GM18519 (cell line): ENCODE data around the gene PELI1.
"Not testable (repeated sequence)": the region's sequence is repeated elsewhere in the genome, so short reads cannot be mapped to it uniquely, and the experiment has no call there.

ENCODE experiments used
- ATAC-seq: cut with Tn5 transposase; IDR thresholded peaks from one replicate; pipeline ENCODE4 v1.9.1; 2021; ENCODE audit warnings: mild to moderate bottlenecking, moderate library complexity; ENCODE audit not compliant: unreplicated experiment, low FRiP score

PELI1 gene

DNA sequence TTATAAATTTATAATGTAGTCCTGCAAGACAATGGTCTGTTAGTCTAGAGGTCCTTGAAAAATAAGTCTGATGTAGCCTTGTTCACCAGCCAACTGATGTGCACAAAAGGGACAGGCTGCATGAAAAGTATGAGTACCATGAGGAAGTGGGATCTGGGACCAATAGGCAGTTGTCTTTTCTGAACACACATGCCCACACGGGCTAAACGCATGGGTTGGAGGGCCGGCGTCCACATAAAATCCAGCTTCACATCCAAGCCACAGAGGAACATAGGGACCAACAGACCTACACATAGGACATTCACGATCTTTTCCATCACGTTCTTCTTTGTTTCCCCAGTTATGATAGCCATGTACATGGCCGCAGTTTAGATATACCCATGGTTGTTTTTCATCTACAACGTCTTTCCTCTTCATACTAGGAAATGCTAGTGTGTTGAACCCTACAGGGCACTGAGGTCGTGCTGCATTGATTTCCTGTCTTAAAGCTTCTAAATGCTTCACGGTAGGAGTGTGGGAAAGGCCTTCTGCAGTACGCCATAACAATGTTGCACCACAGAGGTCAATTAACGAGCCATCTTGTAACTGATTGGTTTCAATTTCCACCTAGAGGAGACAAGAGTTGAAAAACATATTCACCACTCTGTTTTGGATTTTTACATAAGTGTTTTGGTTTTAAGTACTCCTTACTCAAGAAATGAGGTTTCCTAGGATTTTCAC lies 49.4 kb downstream of the PELI1 start:
- no peak for ATAC-seq

DNA sequence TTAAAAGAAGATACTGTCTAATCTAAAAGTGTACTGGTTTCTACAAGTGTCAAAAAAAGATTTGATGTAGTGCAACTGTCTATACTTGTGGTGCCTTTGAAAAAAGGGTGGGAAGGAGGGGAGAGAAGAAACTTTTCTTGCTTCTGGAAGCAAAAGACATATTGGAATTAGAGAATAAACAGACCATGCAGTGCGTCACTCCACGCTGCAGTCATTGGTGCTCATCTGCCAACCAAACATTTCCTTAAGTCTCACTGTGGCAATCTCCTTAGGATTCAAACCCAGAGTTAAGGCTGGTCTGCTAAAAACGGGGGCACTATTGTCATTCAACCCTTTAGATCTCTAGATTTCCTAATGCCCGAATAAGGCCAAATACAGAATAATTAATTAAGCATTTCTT lies 50.9 kb downstream of the PELI1 start:
- no peak for ATAC-seq

DNA sequence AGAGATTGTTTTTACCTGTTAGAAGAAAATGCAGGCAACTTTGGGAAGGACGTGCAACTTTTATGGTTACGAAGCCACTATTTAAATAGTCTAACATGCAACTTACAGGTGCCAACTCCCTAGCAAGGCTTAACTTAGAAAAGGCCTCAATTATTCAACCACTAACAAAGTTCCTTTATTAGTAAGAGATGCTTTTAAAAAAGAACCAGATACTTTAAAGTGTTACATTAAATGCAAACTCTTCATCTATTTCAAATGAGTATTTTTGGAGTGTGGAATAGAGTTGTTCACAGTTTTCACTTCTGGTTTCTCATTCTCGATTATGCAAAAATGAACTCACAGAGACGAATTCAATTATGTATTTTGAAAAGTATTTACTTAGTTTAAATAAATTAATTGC lies 51.7 kb downstream of the PELI1 start:
- ATAC-seq = peak; percentile 76

DNA sequence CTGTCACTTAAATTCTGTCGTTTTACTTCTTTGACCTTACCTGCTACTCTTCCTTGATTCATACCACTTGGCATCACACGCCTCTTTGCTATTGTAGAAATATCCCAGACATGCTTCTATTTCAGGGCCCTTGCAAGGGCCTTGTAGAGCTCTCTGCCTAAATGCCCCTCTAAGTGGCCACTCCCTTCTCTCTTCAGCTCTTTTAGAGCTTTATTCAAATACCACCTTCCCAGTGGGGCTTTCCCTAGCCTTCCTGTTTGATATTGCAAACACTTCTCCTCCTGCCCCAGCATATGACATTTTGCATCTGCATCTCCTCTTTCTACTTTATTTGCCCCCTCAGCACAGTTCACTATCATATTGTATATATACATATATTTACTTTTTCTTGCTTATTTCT lies 54.0 kb downstream of the PELI1 start:
- no peak for ATAC-seq

DNA sequence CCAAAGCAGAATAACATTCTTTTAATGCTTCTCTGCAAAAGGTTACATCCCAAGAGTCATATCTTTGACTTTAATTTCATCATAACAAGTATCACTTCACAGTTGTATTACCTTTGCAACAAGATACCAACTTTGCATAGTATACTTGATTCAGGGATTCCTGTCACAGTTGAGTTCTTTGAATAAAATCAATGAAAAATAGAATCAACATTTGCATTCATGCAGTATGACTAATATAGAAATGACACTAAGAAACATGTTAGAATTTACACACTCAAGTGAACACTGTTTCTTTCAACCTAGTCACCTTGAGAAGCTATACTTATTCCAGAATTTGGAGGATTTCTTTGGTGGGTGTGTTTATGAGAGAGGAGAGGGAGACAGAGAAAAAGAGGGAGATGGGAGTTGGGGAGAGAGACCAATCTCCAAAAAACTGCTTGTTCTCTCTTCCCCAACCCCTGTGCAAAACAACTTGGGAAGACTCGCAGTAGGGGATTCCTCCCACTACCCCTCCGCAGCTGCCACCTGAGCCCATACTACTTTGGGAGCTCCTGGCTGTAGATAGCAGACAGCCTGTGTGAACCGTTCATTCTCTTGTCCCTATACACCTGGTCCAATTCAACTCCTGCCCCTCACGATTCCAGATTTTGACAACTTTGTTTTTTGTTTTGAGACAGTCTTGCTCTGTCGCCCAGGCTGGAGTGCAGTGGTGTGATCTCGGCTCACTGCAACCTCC lies 57.7 kb downstream of the PELI1 start:
- no peak for ATAC-seq

DNA sequence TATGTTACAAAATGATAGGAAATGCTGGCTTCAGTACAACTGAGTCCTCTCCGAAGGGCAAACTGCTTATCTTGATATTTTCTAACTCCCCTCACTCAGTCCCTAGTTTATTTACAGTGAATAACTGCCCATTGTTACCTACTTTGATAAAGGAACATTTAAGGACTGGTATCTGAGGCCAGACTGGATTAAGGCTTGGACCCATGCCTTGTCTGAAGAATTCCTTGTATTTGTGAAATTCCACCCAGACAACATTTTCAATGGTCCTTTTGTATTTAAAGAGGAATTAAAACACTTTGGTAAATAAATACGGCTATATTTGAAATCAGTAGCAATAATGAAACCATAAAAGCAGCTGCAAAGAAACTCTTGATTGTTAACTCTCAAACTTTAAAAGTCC lies 58.3 kb downstream of the PELI1 start:
- no peak for ATAC-seq

DNA sequence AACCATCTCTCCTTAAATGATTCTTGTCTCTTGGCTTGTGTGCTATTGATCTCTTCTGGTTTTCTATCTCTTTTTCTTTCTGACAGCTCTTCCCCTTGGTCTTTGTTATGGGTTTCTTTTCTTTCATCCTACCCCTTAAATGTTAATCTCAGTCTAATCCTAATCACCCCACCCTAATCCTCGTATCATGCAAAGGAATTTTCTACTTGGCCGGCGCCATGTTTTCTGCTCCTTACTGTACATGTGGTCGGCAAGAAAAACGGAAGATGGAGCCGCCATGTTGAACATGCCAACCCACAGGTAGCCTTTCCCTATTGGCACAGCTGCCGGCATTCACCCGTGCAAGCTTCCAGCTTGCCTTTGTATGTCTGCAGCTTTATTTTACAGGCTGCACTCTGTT lies 63.2 kb downstream of the PELI1 start:
- ATAC-seq = no peak

DNA sequence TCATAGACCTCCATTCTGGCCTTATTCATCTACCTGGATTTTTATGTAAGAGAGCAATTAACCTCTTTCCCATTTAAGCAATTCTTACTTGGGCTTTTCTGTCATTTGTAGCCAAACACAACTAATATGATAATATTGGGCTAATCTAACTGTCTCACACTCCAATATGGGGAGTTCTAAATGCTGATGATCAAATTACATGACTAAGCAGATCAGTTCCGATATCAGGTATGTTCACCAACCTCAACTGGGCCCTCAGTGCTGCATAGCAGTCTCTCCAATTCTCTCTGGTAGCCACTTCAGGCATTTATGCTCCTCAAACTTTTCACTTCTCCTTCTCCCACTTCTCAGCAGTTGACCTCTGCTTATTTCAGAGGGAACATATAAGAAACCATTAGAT lies 64.0 kb downstream of the PELI1 start:
- ATAC-seq = no peak

DNA sequence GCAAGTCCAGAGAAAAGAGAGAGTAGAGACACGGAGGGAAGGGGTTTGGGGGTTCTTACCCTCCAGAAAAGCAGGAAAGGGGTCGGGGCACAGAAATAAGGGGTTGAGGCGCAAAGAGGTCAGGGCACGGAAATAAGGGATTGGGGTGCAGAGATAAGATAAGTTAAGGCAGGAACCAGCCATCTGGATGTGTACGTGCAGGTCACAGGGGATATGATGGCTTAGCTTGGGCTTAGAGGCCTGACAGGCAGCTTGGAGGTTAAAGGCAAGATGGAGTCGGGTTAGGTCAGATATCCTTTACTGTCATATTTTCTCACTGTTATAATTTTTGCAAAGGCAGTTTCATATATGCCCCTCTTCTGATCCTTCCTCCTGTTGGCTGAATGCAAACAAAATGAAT lies 64.5 kb downstream of the PELI1 start:
- ATAC-seq = not testable (repeated sequence)

DNA sequence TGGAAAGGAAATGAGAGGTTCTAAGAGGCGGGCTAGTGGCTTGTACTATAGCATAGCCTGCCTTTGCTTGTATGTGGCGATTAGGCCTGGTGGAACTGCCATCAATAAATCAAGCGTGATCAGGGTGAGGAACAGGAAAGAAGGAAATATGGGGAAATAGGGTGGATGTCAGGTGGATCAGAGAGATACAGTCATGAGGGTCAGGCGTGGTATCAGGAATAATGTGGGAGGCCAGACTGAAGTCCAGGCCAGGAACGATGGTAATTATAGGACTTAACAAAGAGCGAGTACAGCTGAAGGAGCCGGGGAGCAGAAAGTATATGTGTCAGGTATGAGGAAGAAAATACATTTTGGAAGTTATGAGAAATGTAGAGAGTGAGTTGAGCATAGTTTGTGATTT lies 67.4 kb downstream of the PELI1 start:
- ATAC-seq = not testable (repeated sequence)

DNA sequence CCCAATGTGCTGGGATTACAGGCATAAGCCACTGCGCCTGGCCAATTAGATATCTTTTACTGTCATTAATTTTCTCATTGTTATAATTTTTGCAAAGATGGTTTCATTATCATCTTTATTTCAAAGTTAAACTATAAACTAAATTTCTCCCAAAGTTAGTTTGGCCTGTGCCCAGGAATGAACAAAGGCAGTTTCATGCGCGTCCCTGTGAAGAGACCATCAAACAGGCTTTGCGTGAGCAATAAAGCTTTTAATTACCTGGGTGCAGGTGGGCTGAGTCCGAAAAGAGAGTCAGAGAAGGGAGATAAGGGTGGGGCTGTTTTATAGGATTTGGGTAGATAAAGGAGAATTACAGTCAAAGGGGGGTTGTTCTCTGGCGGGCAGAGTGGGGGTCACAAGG lies 69.6 kb downstream of the PELI1 start:
- not testable (repeated sequence) for ATAC-seq

DNA sequence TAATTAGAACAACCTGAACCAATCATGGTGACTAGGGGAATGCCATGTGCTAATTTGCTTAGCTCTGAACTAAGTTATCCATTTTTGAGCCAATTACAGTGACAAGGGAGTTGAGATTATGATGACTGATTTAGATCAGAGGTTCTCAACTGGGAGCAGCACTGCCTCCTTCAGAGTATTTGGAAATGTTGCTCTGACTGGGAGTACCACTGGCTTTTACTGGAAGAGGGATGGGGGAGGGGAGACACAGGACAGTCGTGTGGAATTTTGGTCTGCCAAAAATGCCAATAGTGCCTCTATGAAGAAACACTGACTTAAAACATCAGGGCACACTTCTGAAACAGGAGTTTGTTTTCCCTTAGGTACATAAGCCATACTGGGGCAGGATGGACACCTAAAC lies 76.9 kb downstream of the PELI1 start:
- no peak for ATAC-seq

DNA sequence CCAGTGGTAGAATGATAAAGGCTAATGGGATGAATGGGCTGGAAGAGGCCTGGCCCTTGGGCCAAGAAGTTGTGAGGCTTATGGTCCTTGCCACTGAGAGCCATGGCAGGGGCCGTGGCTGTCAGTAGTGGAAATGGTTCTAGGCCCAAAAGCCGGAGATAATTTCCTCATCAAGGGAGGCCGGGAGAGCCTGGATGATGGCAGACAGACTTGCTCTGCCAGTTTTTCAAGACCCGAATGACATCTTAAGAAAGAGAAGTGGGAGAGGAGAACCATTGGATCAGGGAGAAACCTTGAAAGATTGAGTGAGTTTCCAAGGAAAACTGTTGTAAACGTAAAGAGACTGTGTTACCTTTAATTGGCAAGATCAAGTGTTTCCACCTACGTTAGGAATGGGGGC lies 78.7 kb downstream of the PELI1 start:
- ATAC-seq = no peak

DNA sequence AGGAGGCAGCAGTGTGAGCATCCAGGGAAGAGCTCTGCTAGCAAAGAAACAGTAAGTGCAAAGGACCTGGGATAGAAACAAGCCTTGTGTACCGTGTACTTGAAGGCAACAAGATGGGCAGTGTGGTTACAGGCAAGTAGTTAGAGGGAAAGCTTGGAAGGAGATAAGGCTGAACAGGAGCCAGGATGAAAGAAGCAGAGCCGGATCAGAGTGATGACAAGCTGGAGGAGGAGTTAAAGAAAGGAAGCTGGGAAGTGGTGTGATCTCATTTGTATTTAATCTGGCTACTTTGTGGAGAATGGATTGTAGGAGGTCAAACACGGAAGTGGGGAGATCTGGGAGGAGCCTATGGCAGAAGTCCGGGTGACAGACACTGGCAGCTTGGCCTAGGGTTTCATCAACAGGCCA lies 80.3 kb downstream of the PELI1 start:
- ATAC-seq = no peak

DNA sequence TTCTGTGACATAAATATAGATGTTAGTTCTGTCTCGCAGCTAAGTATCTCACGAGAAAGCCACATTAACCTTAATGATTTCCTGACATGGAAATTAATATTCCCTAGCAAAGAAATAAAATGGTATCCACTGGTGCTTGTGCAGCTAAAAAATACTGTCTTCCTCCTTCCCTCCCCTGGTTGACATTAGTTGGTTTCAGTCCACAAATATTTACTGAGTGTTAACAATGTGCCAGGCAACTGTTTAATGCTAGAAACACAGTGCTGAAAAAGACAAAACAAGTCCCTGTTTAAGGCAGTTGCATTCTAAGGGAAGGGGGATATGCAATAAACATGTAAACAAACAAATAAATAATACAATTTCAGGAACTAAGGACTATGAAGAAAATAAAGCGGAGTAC lies 80.8 kb downstream of the PELI1 start:
- ATAC-seq = no peak

DNA sequence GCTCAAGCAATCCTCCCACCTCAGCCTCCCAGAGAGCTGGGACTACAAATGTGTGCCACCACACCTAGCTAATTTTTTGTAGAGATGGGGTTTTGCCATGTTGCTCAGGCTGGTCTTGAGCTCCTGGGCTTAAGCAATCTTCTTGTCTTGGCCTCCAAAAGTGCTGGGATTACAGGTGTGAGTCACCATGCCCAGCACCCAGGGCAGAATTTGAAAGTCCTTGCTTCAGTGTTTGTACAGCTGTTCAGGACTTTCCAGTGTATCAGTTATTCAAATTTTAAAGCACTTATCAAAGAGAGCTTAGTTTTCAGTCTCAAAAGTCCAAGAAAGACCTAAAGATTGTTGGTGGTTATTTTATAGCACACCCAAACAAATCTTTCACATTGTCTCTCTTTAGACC lies 81.4 kb downstream of the PELI1 start:
- no peak for ATAC-seq

DNA sequence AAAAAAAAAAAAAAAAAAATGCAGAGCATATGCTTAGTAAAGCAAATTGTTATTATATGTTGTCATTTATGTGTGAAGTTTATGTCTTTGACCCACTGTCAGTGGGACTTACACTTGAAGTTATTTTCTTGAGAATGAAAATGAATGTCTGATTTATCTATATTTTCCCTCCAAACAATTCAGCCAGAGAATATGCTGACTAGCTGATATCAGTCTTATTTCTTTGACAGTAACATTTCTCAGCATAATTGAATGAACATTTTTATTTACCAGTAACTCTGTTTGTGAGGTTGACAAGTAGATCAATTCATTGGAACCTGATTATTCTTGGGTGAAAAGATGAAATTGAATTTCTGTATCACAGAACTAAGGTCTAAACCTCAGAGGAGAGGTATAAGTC lies 85.0 kb downstream of the PELI1 start:
- ATAC-seq = no peak

DNA sequence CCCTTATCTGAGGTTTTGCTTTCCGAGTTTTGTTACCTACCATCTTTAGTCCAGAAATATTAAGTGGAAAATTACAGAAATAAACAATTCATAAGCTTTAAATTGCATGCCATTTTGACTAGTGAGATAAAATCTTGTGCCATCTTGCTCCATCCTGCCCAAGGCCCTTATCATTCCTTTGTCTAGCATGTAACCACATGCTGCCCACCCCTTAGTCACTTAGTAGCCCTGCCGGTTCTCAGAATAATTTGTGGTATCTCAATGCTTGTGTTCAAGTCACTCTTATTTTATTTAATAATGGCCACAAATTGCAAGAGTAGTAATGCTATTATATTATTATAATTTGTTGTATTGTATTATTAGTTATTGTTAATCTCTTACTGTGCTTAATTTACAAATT lies 88.2 kb downstream of the PELI1 start:
- ATAC-seq = no peak

DNA sequence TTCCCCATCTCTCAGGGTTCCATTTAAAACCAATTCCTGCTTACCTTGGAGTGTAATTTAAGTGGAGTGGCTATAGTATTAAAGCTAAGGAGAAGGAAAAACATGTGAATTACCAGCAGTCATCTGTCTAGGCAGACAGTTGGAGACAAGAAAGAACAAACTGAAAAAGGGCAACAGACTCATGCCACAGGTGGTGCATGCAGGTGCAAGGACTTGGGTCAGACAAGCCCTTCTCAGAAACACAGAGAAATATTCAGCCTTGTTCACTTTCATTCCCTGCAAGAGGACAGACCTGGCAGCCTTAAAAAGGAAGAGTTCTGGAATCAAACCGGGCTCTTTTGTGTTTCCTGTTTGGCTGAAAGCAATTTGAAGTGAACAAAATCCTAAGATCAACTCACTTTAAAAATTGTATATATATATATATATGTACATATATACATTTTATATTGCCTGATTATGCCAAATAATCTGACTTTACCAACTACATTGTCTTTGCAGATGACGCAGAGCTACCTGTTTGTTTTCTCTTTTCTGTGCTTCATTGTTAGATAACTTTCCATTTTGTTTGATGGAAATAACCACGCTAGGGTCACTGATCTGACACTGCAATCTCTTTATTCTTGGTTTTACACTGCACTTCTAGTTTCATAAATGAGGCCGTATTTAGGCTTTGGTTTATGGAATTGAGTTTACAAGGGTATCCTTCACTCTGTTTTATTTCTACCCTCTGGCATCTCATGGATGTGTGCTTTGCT lies 89.9 kb downstream of the PELI1 start:
- no peak for ATAC-seq

DNA sequence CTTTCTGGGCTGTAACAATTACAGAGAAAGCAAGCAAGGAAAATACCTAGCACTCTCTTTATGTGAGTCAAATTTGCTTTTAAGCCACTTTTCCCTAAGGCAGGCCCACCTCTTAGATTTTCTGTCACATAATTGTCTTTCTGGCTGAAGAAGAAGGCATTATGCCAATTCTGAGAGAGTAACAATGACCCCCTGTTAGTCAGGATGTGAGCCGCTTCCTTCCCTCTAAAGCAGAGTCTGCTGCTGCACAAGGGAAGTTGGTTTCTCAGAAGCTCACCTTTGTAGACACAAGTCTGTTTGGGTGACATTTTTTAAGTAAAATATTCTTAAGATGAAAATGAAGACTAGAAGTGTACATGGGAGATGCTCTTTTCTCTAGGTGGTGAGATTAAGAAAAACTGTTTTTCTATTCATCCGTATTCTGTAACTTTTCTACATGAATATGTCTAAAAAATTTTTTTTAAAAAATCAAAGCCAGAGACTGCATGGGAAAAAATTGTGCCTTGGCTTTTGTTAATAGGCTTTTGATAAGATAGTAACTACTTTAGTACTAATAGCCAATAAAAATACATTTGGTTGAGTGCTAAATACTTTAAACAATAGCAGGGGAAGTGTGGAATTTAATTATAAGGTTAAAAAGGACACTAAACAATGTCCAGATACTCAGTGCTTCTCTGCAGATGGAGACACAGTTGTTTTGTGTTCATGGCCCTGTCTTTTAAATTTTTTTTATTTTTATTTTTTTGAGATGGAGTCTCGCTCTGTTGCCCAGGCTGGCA lies 91.6 kb downstream of the PELI1 start:
- no peak for ATAC-seq
